ENCODE measurements around the gene PHGDH. TPM values are rescaled to one million over a fixed set of nuclear protein-coding genes. Genes with fewer than 3 reads are reported as not detected.

The PHGDH gene
- total and polyA plus RNA-seq, 4 donors: 23.7 to 68.4 (median 43.3) TPM

GRCh38 chr1:119675349-119676345 is 36.1 kb upstream of the PHGDH start:
- DNase-seq (peak; percentile 78 to 82), ATAC-seq (ENCODE audit: low FRiP score) (peak; percentile 85)
- H3K9me3 ChIP-seq (ENCODE audit: control insufficient read depth, low read length): no peaks in the 10 kb centered on the region
- WGBS, 2 donors: 4 to 5% methylated on average over 16 of the region's 16 CpGs
- H3K36me3 ChIP-seq (ENCODE audit: control insufficient read depth in 1 of 2, insufficient read depth in 2 of 2, low read length in 1 of 2): no peaks in the 10 kb centered on the region
- no peaks in the 10 kb centered on the region for H3K4me1 ChIP-seq (ENCODE audit: control insufficient read depth in 1 of 2, insufficient read depth in 2 of 2, low read length in 2 of 2)
- intact Hi-C loops (cut with DNase I): no loop called here
- H3K27me3 ChIP-seq (ENCODE audit: control insufficient read depth in 1 of 2, insufficient read depth in 2 of 2, low read length in 1 of 2): no peaks in the 10 kb centered on the region
- H3K27ac ChIP-seq (ENCODE audit: low read depth in 1 of 2, low read length in 2 of 2): no peak overlapping the region
- peak overlapping the region in 1 of 2 donors; percentile 69 for H3K4me3 ChIP-seq (ENCODE audit: low read length in 2 of 2)

DNA sequence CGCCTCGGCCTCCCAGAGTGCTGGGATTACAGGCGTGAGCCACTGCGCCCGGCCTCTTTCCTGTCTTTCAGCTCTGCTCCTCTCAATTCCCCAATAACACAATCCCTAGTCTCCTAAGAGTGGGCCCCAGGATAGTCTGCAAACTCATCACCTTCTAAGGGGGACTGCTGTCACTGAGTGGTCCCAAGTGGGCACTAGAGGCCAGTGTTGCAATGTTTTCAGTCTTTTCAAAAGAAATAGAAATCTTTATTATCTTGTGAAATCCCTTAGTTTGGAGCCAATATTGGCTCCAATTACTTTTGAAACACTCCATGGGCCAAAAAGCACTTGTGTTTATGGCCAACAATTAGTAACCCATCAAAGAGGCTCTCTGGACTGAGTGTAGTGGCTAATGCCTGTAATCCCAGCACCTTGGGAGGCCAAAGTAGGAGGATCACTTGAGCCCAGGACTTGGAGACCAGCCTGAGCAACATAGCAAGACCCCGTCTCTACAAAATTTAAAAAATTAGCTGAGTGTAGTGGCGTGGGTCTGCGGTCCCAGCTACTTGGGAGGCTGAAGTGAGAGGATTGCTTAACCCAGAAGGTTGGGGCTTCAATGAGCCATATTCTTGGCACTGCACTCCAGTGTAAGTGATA is 35.0 kb upstream of the PHGDH start:
- DNase-seq: peak in 1 of 2 donors; percentile 49
- intact Hi-C loops (cut with DNase I): no loop called here
- H3K4me3 ChIP-seq (ENCODE audit: low read length in 2 of 2): no peak overlapping the region

GRCh38 chr1:119679223-119679622 is 32.5 kb upstream of the PHGDH start:
- Histone ChIP-seq H3K9me3 (ENCODE audit: control insufficient read depth, low read length) (no peaks in the 10 kb centered on the region), H3K4me1 (ENCODE audit: control insufficient read depth in 1 of 2, insufficient read depth in 2 of 2, low read length in 2 of 2) (no peaks in the 10 kb centered on the region), H3K36me3 (ENCODE audit: control insufficient read depth in 1 of 2, insufficient read depth in 2 of 2, low read length in 1 of 2) (no peaks in the 10 kb centered on the region), H3K4me3 (ENCODE audit: low read length in 2 of 2) (no peak overlapping the region), H3K27me3 (ENCODE audit: control insufficient read depth in 1 of 2, insufficient read depth in 2 of 2, low read length in 1 of 2) (no peaks in the 10 kb centered on the region), H3K27ac (ENCODE audit: low read depth in 1 of 2, low read length in 2 of 2) (no peak overlapping the region)
- 96 to 100% methylated on average over 1 of the region's 1 CpG for WGBS, 2 donors
- intact Hi-C loops (cut with DNase I): no loop called here
- DNase-seq (no peak), ATAC-seq (ENCODE audit: low FRiP score) (no peak)

More for the DNA sequence above, 35.0 kb upstream of the PHGDH start:
- Histone ChIP-seq H3K9me3 (ENCODE audit: control insufficient read depth, low read length) (no peaks in the 10 kb centered on the region), H3K27ac (ENCODE audit: low read depth in 1 of 2, low read length in 2 of 2) (no peak overlapping the region), H3K4me1 (ENCODE audit: control insufficient read depth in 1 of 2, insufficient read depth in 2 of 2, low read length in 2 of 2) (no peaks in the 10 kb centered on the region), H3K36me3 (ENCODE audit: control insufficient read depth in 1 of 2, insufficient read depth in 2 of 2, low read length in 1 of 2) (no peaks in the 10 kb centered on the region), H3K27me3 (ENCODE audit: control insufficient read depth in 1 of 2, insufficient read depth in 2 of 2, low read length in 1 of 2) (no peaks in the 10 kb centered on the region)
- 93% methylated on average over 6 to 8 of the region's 8 CpGs for WGBS, 2 donors
- ATAC-seq (ENCODE audit: low FRiP score): peak; percentile 86

GRCh38 chr1:119680193-119680592 is 31.5 kb upstream of the PHGDH start:
- intact Hi-C loops (cut with DNase I): no loop called here
- no peak for DNase-seq
- Histone ChIP-seq H3K4me3 (ENCODE audit: low read length in 2 of 2) (no peak overlapping the region), H3K27me3 (ENCODE audit: control insufficient read depth in 1 of 2, insufficient read depth in 2 of 2, low read length in 1 of 2) (no peaks in the 10 kb centered on the region), H3K4me1 (ENCODE audit: control insufficient read depth in 1 of 2, insufficient read depth in 2 of 2, low read length in 2 of 2) (no peaks in the 10 kb centered on the region), H3K36me3 (ENCODE audit: control insufficient read depth in 1 of 2, insufficient read depth in 2 of 2, low read length in 1 of 2) (no peaks in the 10 kb centered on the region), H3K27ac (ENCODE audit: low read depth in 1 of 2, low read length in 2 of 2) (no peak overlapping the region), H3K9me3 (ENCODE audit: control insufficient read depth, low read length) (no peaks in the 10 kb centered on the region)
- ATAC-seq (ENCODE audit: low FRiP score): no peak
- WGBS, 2 donors: 94 to 95% methylated on average over 3 of the region's 3 CpGs

DNA sequence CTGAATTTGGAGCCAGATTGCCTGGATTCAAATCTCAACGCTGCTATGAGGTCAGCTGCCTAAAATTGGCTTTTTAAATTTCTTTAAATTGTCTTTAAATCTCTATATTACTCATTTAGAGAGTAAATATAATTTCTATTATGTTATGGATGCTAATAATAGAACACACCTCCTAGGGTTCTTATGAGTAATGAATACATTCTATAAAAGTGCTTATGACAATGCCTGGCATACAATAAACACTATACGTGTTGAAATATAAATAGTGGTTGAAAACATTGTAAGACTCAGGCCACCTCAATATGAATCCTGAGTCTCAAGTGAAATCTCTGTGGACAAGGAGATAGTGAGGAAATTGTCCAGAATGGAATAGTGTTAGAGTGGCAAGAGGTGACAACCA is 31.0 kb upstream of the PHGDH start:
- Histone ChIP-seq H3K27me3 (ENCODE audit: control insufficient read depth in 1 of 2, insufficient read depth in 2 of 2, low read length in 1 of 2) (no peaks in the 10 kb centered on the region), H3K36me3 (ENCODE audit: control insufficient read depth in 1 of 2, insufficient read depth in 2 of 2, low read length in 1 of 2) (no peaks in the 10 kb centered on the region), H3K4me3 (ENCODE audit: low read length in 2 of 2) (no peak overlapping the region), H3K9me3 (ENCODE audit: control insufficient read depth, low read length) (no peaks in the 10 kb centered on the region), H3K27ac (ENCODE audit: low read depth in 1 of 2, low read length in 2 of 2) (no peak overlapping the region), H3K4me1 (ENCODE audit: control insufficient read depth in 1 of 2, insufficient read depth in 2 of 2, low read length in 2 of 2) (no peaks in the 10 kb centered on the region)
- 70 to 72% methylated on average over 2 of the region's 2 CpGs for WGBS, 2 donors
- no peak for ATAC-seq (ENCODE audit: low FRiP score)
- DNase-seq: no peak
- intact Hi-C loops (cut with DNase I): no loop called here

- intact Hi-C loops (cut with DNase I): no loop called here
- H3K4me3 ChIP-seq (ENCODE audit: low read length in 2 of 2): no peak overlapping the region
- 91 to 96% methylated on average over 2 of the region's 2 CpGs for WGBS, 2 donors
- no peaks in the 10 kb centered on the region for H3K9me3 ChIP-seq (ENCODE audit: control insufficient read depth, low read length)
- H3K36me3 ChIP-seq (ENCODE audit: control insufficient read depth in 1 of 2, insufficient read depth in 2 of 2, low read length in 1 of 2): no peaks in the 10 kb centered on the region
- H3K4me1 ChIP-seq (ENCODE audit: control insufficient read depth in 1 of 2, insufficient read depth in 2 of 2, low read length in 2 of 2): no peaks in the 10 kb centered on the region
- H3K27me3 ChIP-seq (ENCODE audit: control insufficient read depth in 1 of 2, insufficient read depth in 2 of 2, low read length in 1 of 2): no peaks in the 10 kb centered on the region
- ATAC-seq (ENCODE audit: low FRiP score): no peak
- DNase-seq: no peak
- H3K27ac ChIP-seq (ENCODE audit: low read depth in 1 of 2, low read length in 2 of 2): no peak overlapping the region
Observed at GRCh38 chr1:119681560-119681959, 30.2 kb upstream of the PHGDH start.

DNA sequence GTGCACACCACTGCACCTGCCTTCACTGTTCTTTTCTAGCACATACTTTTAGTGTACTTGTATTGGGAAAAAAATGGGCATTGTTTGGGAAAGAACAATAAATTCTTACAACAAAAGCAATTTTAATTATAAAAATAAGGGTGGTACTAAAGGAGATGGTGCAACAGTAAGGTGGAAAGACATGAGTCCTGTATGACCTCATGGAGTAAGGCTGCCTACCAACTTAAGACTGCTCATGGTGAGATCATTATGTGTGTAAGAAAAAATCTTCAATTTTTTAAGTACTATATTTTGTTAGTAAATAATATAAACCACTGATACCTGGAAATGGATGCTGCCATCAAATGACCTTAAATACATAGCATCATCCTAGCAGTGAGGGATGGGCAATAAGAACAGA is 29.6 kb upstream of the PHGDH start:
- ATAC-seq (ENCODE audit: low FRiP score) (no peak), DNase-seq (no peak)
- intact Hi-C loops (cut with DNase I): no loop called here
- H3K4me3 ChIP-seq (ENCODE audit: low read length in 2 of 2): no peak overlapping the region
- no peaks in the 10 kb centered on the region for H3K9me3 ChIP-seq (ENCODE audit: control insufficient read depth, low read length)
- no peaks in the 10 kb centered on the region for H3K4me1 ChIP-seq (ENCODE audit: control insufficient read depth in 1 of 2, insufficient read depth in 2 of 2, low read length in 2 of 2)
- no peaks in the 10 kb centered on the region for H3K27me3 ChIP-seq (ENCODE audit: control insufficient read depth in 1 of 2, insufficient read depth in 2 of 2, low read length in 1 of 2)
- H3K36me3 ChIP-seq (ENCODE audit: control insufficient read depth in 1 of 2, insufficient read depth in 2 of 2, low read length in 1 of 2): no peaks in the 10 kb centered on the region
- no peak overlapping the region for H3K27ac ChIP-seq (ENCODE audit: low read depth in 1 of 2, low read length in 2 of 2)

GRCh38 chr1:119683893-119684292 is 27.8 kb upstream of the PHGDH start:
- no peak overlapping the region for H3K27ac ChIP-seq (ENCODE audit: low read depth in 1 of 2, low read length in 2 of 2)
- no peaks in the 10 kb centered on the region for H3K27me3 ChIP-seq (ENCODE audit: control insufficient read depth in 1 of 2, insufficient read depth in 2 of 2, low read length in 1 of 2)
- no peaks in the 10 kb centered on the region for H3K9me3 ChIP-seq (ENCODE audit: control insufficient read depth, low read length)
- intact Hi-C loops (cut with DNase I): no loop called here
- ATAC-seq (ENCODE audit: low FRiP score) (no peak), DNase-seq (no peak)
- no peaks in the 10 kb centered on the region for H3K4me1 ChIP-seq (ENCODE audit: control insufficient read depth in 1 of 2, insufficient read depth in 2 of 2, low read length in 2 of 2)
- H3K36me3 ChIP-seq (ENCODE audit: control insufficient read depth in 1 of 2, insufficient read depth in 2 of 2, low read length in 1 of 2): no peaks in the 10 kb centered on the region
- H3K4me3 ChIP-seq (ENCODE audit: low read length in 2 of 2): no peak overlapping the region
- WGBS, 2 donors: 91 to 99% methylated on average over 1 of the region's 1 CpG

DNA sequence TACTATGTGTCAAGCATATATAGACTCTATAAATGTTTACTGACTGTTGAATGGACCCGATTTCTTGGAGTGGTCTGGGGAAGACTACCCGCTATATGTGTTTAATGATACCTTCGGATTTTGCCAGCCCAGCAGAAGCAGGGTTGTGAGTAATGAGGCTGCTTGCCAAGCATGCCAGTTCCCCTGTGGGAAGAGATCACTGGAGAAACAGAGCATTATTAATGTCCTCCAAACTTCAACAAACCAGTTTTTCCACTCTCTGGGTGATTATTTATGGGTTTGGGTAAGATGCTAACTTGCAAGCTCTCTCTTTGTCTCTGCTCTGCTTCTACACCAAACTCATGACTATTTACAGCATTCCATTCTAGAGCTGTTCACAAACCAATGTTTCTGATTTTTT is 25.1 kb upstream of the PHGDH start:
- no peaks in the 10 kb centered on the region for H3K36me3 ChIP-seq (ENCODE audit: control insufficient read depth in 1 of 2, insufficient read depth in 2 of 2, low read length in 1 of 2)
- intact Hi-C loops (cut with DNase I): no loop called here
- WGBS, 2 donors: 47 to 51% methylated on average over 3 of the region's 3 CpGs
- H3K27ac ChIP-seq (ENCODE audit: low read depth in 1 of 2, low read length in 2 of 2): no peak overlapping the region
- no peak overlapping the region for H3K4me3 ChIP-seq (ENCODE audit: low read length in 2 of 2)
- H3K4me1 ChIP-seq (ENCODE audit: control insufficient read depth in 1 of 2, insufficient read depth in 2 of 2, low read length in 2 of 2): no peaks in the 10 kb centered on the region
- DNase-seq: no peak
- no peaks in the 10 kb centered on the region for H3K9me3 ChIP-seq (ENCODE audit: control insufficient read depth, low read length)
- no peaks in the 10 kb centered on the region for H3K27me3 ChIP-seq (ENCODE audit: control insufficient read depth in 1 of 2, insufficient read depth in 2 of 2, low read length in 1 of 2)
- no peak for ATAC-seq (ENCODE audit: low FRiP score)
